Measurements from ENCODE around the gene CFAP61.

- no peak for TF ChIP-seq CTCF (IDR thresholded peaks at IDR 0.05; ENCODE audit: poor library complexity)
- TF ChIP-seq EZH2 (IDR thresholded peaks at IDR 0.05; ENCODE audit: borderline replicate concordance) = no peak
- no peak for TF ChIP-seq EZH2phosphoT487 (IDR thresholded peaks at IDR 0.05; ENCODE audit: low read depth, severe bottlenecking, unreplicated experiment)
These were observed 154.5 kb downstream of the CFAP61 start for GRCh38 chr20:20206788-20207187.
